Measurements from ENCODE around the gene RFX2.

RFX2 gene

GRCh38 chr19:6103894-6104293 lies 6.4 kb downstream of the RFX2 start:
- no peak for DNase-seq (ENCODE audit: low spot score)

- peak; percentile 85 for DNase-seq (ENCODE audit: low spot score)
Observed at GRCh38 chr19:6103217-6103644, 7.1 kb downstream of the RFX2 start.

GRCh38 chr19:6101991-6102390 lies 8.3 kb downstream of the RFX2 start:
- no peak for DNase-seq (ENCODE audit: low spot score)

GRCh38 chr19:6101291-6101825 lies 8.9 kb downstream of the RFX2 start:
- no peak for DNase-seq (ENCODE audit: low spot score)

GRCh38 chr19:6100284-6100915 lies 9.9 kb downstream of the RFX2 start:
- DNase-seq (ENCODE audit: low spot score) = no peak

- no peak for DNase-seq (ENCODE audit: low spot score)
Observed at GRCh38 chr19:6099599-6099998, 10.7 kb downstream of the RFX2 start.

GRCh38 chr19:6099033-6099432 lies 11.3 kb downstream of the RFX2 start:
- no peak for DNase-seq (ENCODE audit: low spot score)

- no peak for DNase-seq (ENCODE audit: low spot score)
Observed at GRCh38 chr19:6098574-6098973, 11.7 kb downstream of the RFX2 start.

GRCh38 chr19:6097911-6098310 lies 12.4 kb downstream of the RFX2 start:
- DNase-seq (ENCODE audit: low spot score) = no peak

- no peak for DNase-seq (ENCODE audit: low spot score)
Observed at GRCh38 chr19:6095760-6096159, 14.5 kb downstream of the RFX2 start.

- DNase-seq (ENCODE audit: low spot score) = peak; percentile 84
Observed at GRCh38 chr19:6092329-6093286, 17.7 kb downstream of the RFX2 start.

- peak; percentile 41 for DNase-seq (ENCODE audit: low spot score)
Observed at GRCh38 chr19:6091771-6092291, 18.5 kb downstream of the RFX2 start.

- no peak for DNase-seq (ENCODE audit: low spot score)
Observed at GRCh38 chr19:6090634-6091033, 19.7 kb downstream of the RFX2 start.

GRCh38 chr19:6088602-6089049 lies 21.7 kb downstream of the RFX2 start:
- no peak for DNase-seq (ENCODE audit: low spot score)

- no peak for DNase-seq (ENCODE audit: low spot score)
Observed at GRCh38 chr19:6087074-6087571, 23.2 kb downstream of the RFX2 start.

- no peak for DNase-seq (ENCODE audit: low spot score)
Observed at GRCh38 chr19:6086068-6086788, 24.1 kb downstream of the RFX2 start.

- no peak for DNase-seq (ENCODE audit: low spot score)
Observed at GRCh38 chr19:6084821-6085220, 25.5 kb downstream of the RFX2 start.

- no peak for DNase-seq (ENCODE audit: low spot score)
Observed at GRCh38 chr19:6079107-6079506, 31.2 kb downstream of the RFX2 start.

- DNase-seq (ENCODE audit: low spot score) = no peak
Observed at GRCh38 chr19:6078068-6078467, 32.2 kb downstream of the RFX2 start.

- peak; percentile 88 for DNase-seq (ENCODE audit: low spot score)
Observed at GRCh38 chr19:6076675-6077463, 33.4 kb downstream of the RFX2 start.

GRCh38 chr19:6076291-6076665 lies 34.0 kb downstream of the RFX2 start:
- no peak for DNase-seq (ENCODE audit: low spot score)

Measured in hepatic stellate cell (primary cell).